IPS-18a (cell line): ENCODE measurements around the gene CBX1.

Experiments
- H3K27ac ChIP-seq: one replicate; pipeline ENCODE4 v1.5.1; 2013; ENCODE audit warnings: low read length
- H3K27me3 ChIP-seq: one replicate; pipeline ENCODE4 v1.6.1; 2013; ENCODE audit warnings: mild to moderate bottlenecking, low read length; ENCODE audit not compliant: control insufficient read depth, insufficient read depth
- H3K36me3 ChIP-seq: one replicate; pipeline ENCODE4 v1.6.1; 2013; ENCODE audit warnings: low read depth, low read length; ENCODE audit not compliant: control insufficient read depth
- H3K4me1 ChIP-seq: one replicate; pipeline ENCODE4 v1.6.1; 2013; ENCODE audit warnings: low read depth, low read length; ENCODE audit not compliant: control insufficient read depth
- H3K4me3 ChIP-seq: one replicate; pipeline ENCODE4 v1.5.1; 2013; ENCODE audit warnings: low read length
- H3K9ac ChIP-seq: one replicate; pipeline ENCODE4 v1.6.1; 2013; ENCODE audit warnings: mild to moderate bottlenecking, low read length, moderate library complexity
- H3K9me3 ChIP-seq: one replicate; pipeline ENCODE4 v1.6.1; 2013; ENCODE audit warnings: low read depth, low read length; ENCODE audit not compliant: control insufficient read depth

CBX1 gene

GRCh38 chr17:48134912-48135480, 33.7 kb upstream of the CBX1 start:
- no peaks in the 10 kb centered on the region for H3K36me3 ChIP-seq
- H3K4me3 ChIP-seq: no peak overlapping the region
- no peaks in the 10 kb centered on the region for H3K27me3 ChIP-seq
- no peaks in the 10 kb centered on the region for H3K9me3 ChIP-seq
- no peak overlapping the region for H3K9ac ChIP-seq
- H3K4me1 ChIP-seq: no peaks in the 10 kb centered on the region
- no peak overlapping the region for H3K27ac ChIP-seq

- Histone ChIP-seq H3K4me1 (no peaks in the 10 kb centered on the region), H3K9ac (no peak overlapping the region), H3K4me3 (no peak overlapping the region), H3K36me3 (no peaks in the 10 kb centered on the region), H3K27me3 (no peaks in the 10 kb centered on the region), H3K9me3 (no peaks in the 10 kb centered on the region), H3K27ac (no peak overlapping the region)
Measured at GRCh38 chr17:48132385-48132784, 31.1 kb upstream of the CBX1 start.

GRCh38 chr17:48131216-48131824, 30.0 kb upstream of the CBX1 start:
- no peaks in the 10 kb centered on the region for H3K4me1 ChIP-seq
- no peaks in the 10 kb centered on the region for H3K9me3 ChIP-seq
- no peak overlapping the region for H3K4me3 ChIP-seq
- no peaks in the 10 kb centered on the region for H3K36me3 ChIP-seq
- H3K9ac ChIP-seq: no peak overlapping the region
- no peak overlapping the region for H3K27ac ChIP-seq
- H3K27me3 ChIP-seq: no peaks in the 10 kb centered on the region

GRCh38 chr17:48129981-48130380, 28.7 kb upstream of the CBX1 start:
- H3K27me3 ChIP-seq: no peaks in the 10 kb centered on the region
- H3K4me3 ChIP-seq: no peak overlapping the region
- H3K4me1 ChIP-seq: no peaks in the 10 kb centered on the region
- no peak overlapping the region for H3K27ac ChIP-seq
- H3K36me3 ChIP-seq: no peaks in the 10 kb centered on the region
- no peaks in the 10 kb centered on the region for H3K9me3 ChIP-seq
- no peak overlapping the region for H3K9ac ChIP-seq

DNA sequence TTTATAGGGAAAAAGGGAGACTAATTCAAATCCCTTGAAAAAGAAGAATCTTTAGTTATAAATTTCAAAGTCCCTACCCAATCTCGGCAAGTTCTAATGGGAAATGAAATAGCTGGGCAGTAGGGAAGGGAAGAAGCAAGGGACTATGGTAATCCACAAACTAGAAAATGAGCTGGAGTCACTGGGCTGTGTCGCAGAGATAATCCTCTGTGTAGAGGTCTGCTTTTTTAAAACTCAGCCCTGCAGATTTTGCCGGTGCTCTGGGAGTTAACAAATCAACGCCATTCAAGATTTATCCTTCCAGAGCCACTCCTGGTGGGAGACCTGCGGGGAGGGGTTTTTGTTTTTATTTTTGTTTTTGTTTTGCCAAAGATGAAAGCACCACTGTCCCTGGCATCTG, 27.1 kb upstream of the CBX1 start:
- H3K4me1 ChIP-seq: no peaks in the 10 kb centered on the region
- H3K4me3 ChIP-seq: no peak overlapping the region
- no peak overlapping the region for H3K9ac ChIP-seq
- no peak overlapping the region for H3K27ac ChIP-seq
- no peaks in the 10 kb centered on the region for H3K9me3 ChIP-seq
- no peaks in the 10 kb centered on the region for H3K27me3 ChIP-seq
- no peaks in the 10 kb centered on the region for H3K36me3 ChIP-seq

- H3K27me3 ChIP-seq: no peaks in the 10 kb centered on the region
- no peaks in the 10 kb centered on the region for H3K36me3 ChIP-seq
- no peaks in the 10 kb centered on the region for H3K4me1 ChIP-seq
- no peak overlapping the region for H3K27ac ChIP-seq
- no peak overlapping the region for H3K9ac ChIP-seq
- H3K4me3 ChIP-seq: no peak overlapping the region
- H3K9me3 ChIP-seq: no peaks in the 10 kb centered on the region
Measured at GRCh38 chr17:48127371-48128051, 26.2 kb upstream of the CBX1 start.

DNA sequence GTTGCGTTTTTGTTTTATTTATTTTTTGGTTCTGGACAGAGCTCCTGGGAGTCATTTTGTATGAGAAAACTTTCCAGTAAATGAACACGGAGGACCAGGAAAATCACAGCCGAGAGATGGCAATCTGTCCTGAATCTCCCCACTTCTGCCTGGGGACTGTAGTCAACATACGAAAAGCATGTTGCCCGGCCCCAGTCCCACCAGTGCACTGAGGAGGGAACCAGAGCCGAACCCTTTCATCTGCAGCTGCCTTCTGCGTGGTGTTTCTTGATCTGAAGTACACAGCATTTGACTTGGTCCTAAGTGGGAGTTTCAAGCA, 25.2 kb upstream of the CBX1 start:
- no peak overlapping the region for H3K4me3 ChIP-seq
- no peak overlapping the region for H3K9ac ChIP-seq
- H3K27ac ChIP-seq: no peak overlapping the region
- no peaks in the 10 kb centered on the region for H3K27me3 ChIP-seq
- no peaks in the 10 kb centered on the region for H3K9me3 ChIP-seq
- no peaks in the 10 kb centered on the region for H3K4me1 ChIP-seq
- peaks cover 9% of the 10 kb centered on the region for H3K36me3 ChIP-seq

DNA sequence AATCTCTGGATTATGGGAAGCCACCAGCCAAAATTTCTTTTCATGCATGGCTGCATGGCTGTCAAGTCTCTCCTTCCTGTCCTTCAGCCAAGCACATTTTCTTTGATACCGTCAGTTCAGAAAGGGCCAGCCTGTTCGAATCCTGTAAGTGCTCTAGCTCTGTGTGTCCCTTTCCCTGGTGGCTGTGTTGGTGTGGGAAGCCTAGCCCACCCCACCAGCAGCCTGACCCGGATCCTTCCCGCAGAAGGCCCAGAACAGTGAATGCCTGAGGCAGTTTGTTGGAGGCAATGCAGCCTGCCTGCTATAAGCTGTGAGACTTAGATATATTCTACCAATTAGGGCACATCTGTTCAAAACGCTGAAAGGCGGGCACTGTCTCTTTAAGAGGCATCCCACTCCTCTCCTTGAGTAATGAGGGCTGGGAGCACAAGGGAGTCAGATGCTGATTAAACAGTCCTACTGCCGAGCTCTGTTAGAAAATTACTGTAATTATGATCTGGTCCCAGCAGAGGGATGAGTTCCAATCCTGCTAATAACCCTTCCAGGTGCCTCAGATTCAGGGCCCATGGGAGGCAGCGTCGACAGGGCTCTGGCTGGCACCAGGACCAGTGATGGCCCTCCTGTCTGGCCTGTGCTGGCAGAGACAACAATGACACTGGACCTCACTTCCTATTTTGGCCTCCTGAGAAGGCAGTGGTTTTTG, 24.7 kb upstream of the CBX1 start:
- H3K9ac ChIP-seq: no peak overlapping the region
- H3K4me3 ChIP-seq: no peak overlapping the region
- no peak overlapping the region for H3K27ac ChIP-seq
- H3K9me3 ChIP-seq: no peaks in the 10 kb centered on the region
- H3K36me3 ChIP-seq: peaks cover 14% of the 10 kb centered on the region
- no peaks in the 10 kb centered on the region for H3K27me3 ChIP-seq
- no peaks in the 10 kb centered on the region for H3K4me1 ChIP-seq

GRCh38 chr17:48123776-48124388, 22.6 kb upstream of the CBX1 start:
- no peak overlapping the region for H3K27ac ChIP-seq
- no peaks in the 10 kb centered on the region for H3K9me3 ChIP-seq
- H3K4me3 ChIP-seq: no peak overlapping the region
- no peaks in the 10 kb centered on the region for H3K4me1 ChIP-seq
- H3K9ac ChIP-seq: no peak overlapping the region
- H3K36me3 ChIP-seq: peaks cover 21% of the 10 kb centered on the region
- no peaks in the 10 kb centered on the region for H3K27me3 ChIP-seq

DNA sequence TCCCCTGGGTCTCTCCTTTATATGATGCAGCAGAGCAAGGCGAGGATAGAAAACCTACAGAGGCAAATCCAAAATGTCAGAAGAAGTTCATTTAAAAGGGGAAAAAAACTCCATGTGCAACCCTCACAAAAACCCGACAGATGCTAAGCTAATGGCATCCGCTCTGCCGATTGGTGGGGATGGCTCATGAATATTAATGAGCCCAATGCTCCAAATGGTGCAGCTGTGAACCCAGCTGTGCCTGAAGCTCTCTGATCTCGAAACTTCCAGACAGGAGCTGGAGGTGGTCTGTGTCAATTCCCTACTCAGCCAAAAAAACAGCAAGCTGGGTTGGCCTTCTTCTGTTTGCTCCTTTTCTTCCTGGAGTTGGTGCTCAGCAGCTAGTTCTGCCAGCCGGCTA, 21.8 kb upstream of the CBX1 start:
- Histone ChIP-seq H3K9ac (no peak overlapping the region), H3K27me3 (no peaks in the 10 kb centered on the region), H3K4me1 (no peaks in the 10 kb centered on the region), H3K4me3 (no peak overlapping the region), H3K27ac (no peak overlapping the region), H3K9me3 (no peaks in the 10 kb centered on the region), H3K36me3 (peaks cover 27% of the 10 kb centered on the region)

DNA sequence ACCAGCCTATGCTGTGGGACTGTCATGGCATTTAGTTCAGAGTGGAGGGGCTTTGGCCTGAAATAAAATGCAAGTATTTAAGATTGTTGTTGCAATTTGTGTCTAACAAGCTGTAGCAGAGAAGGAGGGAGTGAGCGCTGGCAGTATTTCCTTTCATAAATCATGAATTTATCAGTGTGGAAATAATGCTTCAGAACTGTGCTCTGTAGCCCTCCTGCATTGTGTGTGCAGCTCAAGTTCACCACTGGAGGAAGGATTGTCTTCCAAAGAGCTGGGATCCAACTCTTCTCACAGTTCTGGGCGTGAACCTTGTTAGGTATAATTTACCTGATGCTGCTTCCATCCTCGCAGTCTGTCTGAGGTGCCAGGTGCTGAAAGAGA, 21.4 kb upstream of the CBX1 start:
- H3K27ac ChIP-seq: no peak overlapping the region
- no peaks in the 10 kb centered on the region for H3K4me1 ChIP-seq
- peaks cover 32% of the 10 kb centered on the region for H3K36me3 ChIP-seq
- H3K9ac ChIP-seq: no peak overlapping the region
- H3K9me3 ChIP-seq: no peaks in the 10 kb centered on the region
- no peak overlapping the region for H3K4me3 ChIP-seq
- no peaks in the 10 kb centered on the region for H3K27me3 ChIP-seq
